ENCODE results near the gene ICAM5.

GRCh38 chr19:10271543-10272086 lies 18.1 kb upstream of the ICAM5 start:
- TF ChIP-seq POLR2AphosphoS5 (IDR thresholded peaks at IDR 0.05; ENCODE audit: borderline replicate concordance, low read depth, low read length): no peak
- no peak for TF ChIP-seq EZH2 (IDR thresholded peaks at IDR 0.05)

Measured in SK-N-MC (cell line).